ENCODE results near the gene NUCB2. TPM values are rescaled to one million over a fixed set of nuclear protein-coding genes. Genes with fewer than 3 reads are reported as not detected.

The NUCB2 gene
- polyA plus RNA-seq, 3 donors from 2014 or later: 157 to 180 (median 169) TPM

- Mint-ChIP-seq H3K36me3 (peaks cover 20 to 46% (median 31%) of the 10 kb centered on the region in 3 donors), H3K4me1 (peaks cover 8 to 11% of the 10 kb centered on the region in 2 donors), H3K9me3 (no peaks in the 10 kb centered on the region), H3K27me3 (ENCODE audit: low read depth in 3 of 3) (peaks cover 0 to 1% (median 0%) of the 10 kb centered on the region in 3 donors), H3K27ac (no peak overlapping the region), H3K4me3 (no peak overlapping the region)
- no peak for DNase-seq
Observed at GRCh38 chr11:17328871-17329494, 52.4 kb downstream of the NUCB2 start.

- Mint-ChIP-seq H3K36me3 (peaks cover 13 to 35% (median 21%) of the 10 kb centered on the region in 3 donors), H3K4me1 (peaks cover 10 to 17% of the 10 kb centered on the region in 2 donors), H3K27ac (no peak overlapping the region), H3K4me3 (no peak overlapping the region), H3K9me3 (no peaks in the 10 kb centered on the region), H3K27me3 (ENCODE audit: low read depth in 3 of 3) (peaks cover 0 to 1% (median 0%) of the 10 kb centered on the region in 3 donors)
- no peak for DNase-seq
Observed at GRCh38 chr11:17331669-17332068, 55.1 kb downstream of the NUCB2 start.

- H3K27me3 Mint-ChIP-seq (ENCODE audit: low read depth in 3 of 3): peaks cover 0 to 1% (median 0%) of the 10 kb centered on the region in 3 donors
- H3K9me3 Mint-ChIP-seq: no peaks in the 10 kb centered on the region
- H3K27ac Mint-ChIP-seq: peak overlapping the region; percentile 20 to 84 (median 34)
- H3K36me3 Mint-ChIP-seq: peaks cover 9 to 26% (median 15%) of the 10 kb centered on the region in 3 donors
- H3K4me3 Mint-ChIP-seq: no peak overlapping the region
- peaks cover 10 to 17% of the 10 kb centered on the region in 2 donors for H3K4me1 Mint-ChIP-seq
- peak; percentile 7 to 19 (median 15) for DNase-seq
Observed at GRCh38 chr11:17333799-17334586, 57.5 kb downstream of the NUCB2 start.

- no peak overlapping the region for H3K4me3 Mint-ChIP-seq
- H3K27ac Mint-ChIP-seq: no peak overlapping the region
- no peaks in the 10 kb centered on the region for H3K4me1 Mint-ChIP-seq
- no peaks in the 10 kb centered on the region for H3K27me3 Mint-ChIP-seq (ENCODE audit: low read depth in 3 of 3)
- no peaks in the 10 kb centered on the region for H3K9me3 Mint-ChIP-seq
- DNase-seq: no peak
- H3K36me3 Mint-ChIP-seq: peaks cover 0 to 10% (median 4%) of the 10 kb centered on the region in 3 donors
Observed at GRCh38 chr11:17343257-17343656, 66.7 kb downstream of the NUCB2 start.

- Mint-ChIP-seq H3K36me3 (peaks cover 0 to 10% (median 4%) of the 10 kb centered on the region in 3 donors), H3K27me3 (ENCODE audit: low read depth in 3 of 3) (no peaks in the 10 kb centered on the region), H3K27ac (no peak overlapping the region), H3K4me1 (no peaks in the 10 kb centered on the region), H3K9me3 (no peaks in the 10 kb centered on the region), H3K4me3 (no peak overlapping the region)
- DNase-seq: no peak
Observed at GRCh38 chr11:17343907-17344306, 67.4 kb downstream of the NUCB2 start.

GRCh38 chr11:17347676-17348075 lies 71.1 kb downstream of the NUCB2 start:
- Mint-ChIP-seq H3K9me3 (peaks cover 0 to 3% (median 0%) of the 10 kb centered on the region in 6 donors), H3K27ac (no peak overlapping the region), H3K4me3 (no peak overlapping the region), H3K4me1 (peaks cover 14 to 20% of the 10 kb centered on the region in 2 donors), H3K36me3 (peaks cover 0 to 6% (median 0%) of the 10 kb centered on the region in 3 donors), H3K27me3 (ENCODE audit: low read depth in 3 of 3) (peaks cover 5 to 14% (median 11%) of the 10 kb centered on the region in 3 donors)
- no peak for DNase-seq

- peaks cover 7 to 28% (median 21%) of the 10 kb centered on the region in 3 donors for H3K27me3 Mint-ChIP-seq (ENCODE audit: low read depth in 3 of 3)
- DNase-seq: no peak
- peaks cover 32 to 40% of the 10 kb centered on the region in 2 donors for H3K4me1 Mint-ChIP-seq
- H3K36me3 Mint-ChIP-seq: no peaks in the 10 kb centered on the region
- H3K4me3 Mint-ChIP-seq: peak overlapping the region; percentile 83 to 96 (median 95)
- peaks cover 0 to 3% (median 0%) of the 10 kb centered on the region in 6 donors for H3K9me3 Mint-ChIP-seq
- H3K27ac Mint-ChIP-seq: peak overlapping the region in 5 of 6 donors; percentile 85 to 95 (median 91)
Observed at GRCh38 chr11:17350455-17351171, 74.1 kb downstream of the NUCB2 start.

GRCh38 chr11:17351172-17351509 lies 74.6 kb downstream of the NUCB2 start:
- Mint-ChIP-seq H3K27ac (peak overlapping the region in 5 of 6 donors; percentile 85 to 95 (median 91)), H3K9me3 (peaks cover 0 to 3% (median 0%) of the 10 kb centered on the region in 6 donors), H3K36me3 (no peaks in the 10 kb centered on the region), H3K4me1 (peaks cover 32 to 40% of the 10 kb centered on the region in 2 donors), H3K27me3 (ENCODE audit: low read depth in 3 of 3) (peaks cover 7 to 28% (median 21%) of the 10 kb centered on the region in 3 donors), H3K4me3 (peak overlapping the region; percentile 83 to 96 (median 95))
- DNase-seq: no peak

- Mint-ChIP-seq H3K27me3 (ENCODE audit: low read depth in 3 of 3) (peaks cover 7 to 28% (median 21%) of the 10 kb centered on the region in 3 donors), H3K4me3 (peak within 1 kb of the TSS; percentile 83 to 96 (median 95)), H3K4me1 (peaks cover 32 to 40% of the 10 kb centered on the region in 2 donors), H3K27ac (peak within 1 kb of the TSS; percentile 74 to 96 (median 90)), H3K36me3 (no peaks in the 10 kb centered on the region), H3K9me3 (peaks cover 0 to 3% (median 0%) of the 10 kb centered on the region in 6 donors)
- DNase-seq: peak; percentile 74 to 79 (median 75)
Observed at GRCh38 chr11:17351510-17352176, 75.1 kb downstream of the NUCB2 start, which contains the start of gene NCR3LG1. NCR3LG1 (plus strand) TSS chr11:17351800; CDS start chr11:17351970, 170 bp downstream.

GRCh38 chr11:17352950-17353820 lies 76.6 kb downstream of the NUCB2 start:
- H3K27me3 Mint-ChIP-seq (ENCODE audit: low read depth in 3 of 3): peaks cover 7 to 28% (median 21%) of the 10 kb centered on the region in 3 donors
- H3K4me1 Mint-ChIP-seq: peaks cover 32 to 40% of the 10 kb centered on the region in 2 donors
- peak; percentile 67 to 75 (median 71) for DNase-seq
- peaks cover 0 to 3% (median 0%) of the 10 kb centered on the region in 6 donors for H3K9me3 Mint-ChIP-seq
- H3K36me3 Mint-ChIP-seq: no peaks in the 10 kb centered on the region
- peak overlapping the region; percentile 83 to 96 (median 95) for H3K4me3 Mint-ChIP-seq
- peak overlapping the region; percentile 74 to 96 (median 89) for H3K27ac Mint-ChIP-seq

GRCh38 chr11:17353821-17354600 lies 77.5 kb downstream of the NUCB2 start:
- H3K4me1 Mint-ChIP-seq: peaks cover 32 to 40% of the 10 kb centered on the region in 2 donors
- peak overlapping the region; percentile 83 to 96 (median 95) for H3K4me3 Mint-ChIP-seq
- peaks cover 7 to 28% (median 21%) of the 10 kb centered on the region in 3 donors for H3K27me3 Mint-ChIP-seq (ENCODE audit: low read depth in 3 of 3)
- peaks cover 0 to 3% (median 0%) of the 10 kb centered on the region in 6 donors for H3K9me3 Mint-ChIP-seq
- DNase-seq: peak in 1 of 3 donors; percentile 5
- peak overlapping the region; percentile 64 to 92 (median 87) for H3K27ac Mint-ChIP-seq
- no peaks in the 10 kb centered on the region for H3K36me3 Mint-ChIP-seq

Data from immature natural killer cell (primary cell).